ENCODE data around the gene SYTL5.

SYTL5 gene

DNA sequence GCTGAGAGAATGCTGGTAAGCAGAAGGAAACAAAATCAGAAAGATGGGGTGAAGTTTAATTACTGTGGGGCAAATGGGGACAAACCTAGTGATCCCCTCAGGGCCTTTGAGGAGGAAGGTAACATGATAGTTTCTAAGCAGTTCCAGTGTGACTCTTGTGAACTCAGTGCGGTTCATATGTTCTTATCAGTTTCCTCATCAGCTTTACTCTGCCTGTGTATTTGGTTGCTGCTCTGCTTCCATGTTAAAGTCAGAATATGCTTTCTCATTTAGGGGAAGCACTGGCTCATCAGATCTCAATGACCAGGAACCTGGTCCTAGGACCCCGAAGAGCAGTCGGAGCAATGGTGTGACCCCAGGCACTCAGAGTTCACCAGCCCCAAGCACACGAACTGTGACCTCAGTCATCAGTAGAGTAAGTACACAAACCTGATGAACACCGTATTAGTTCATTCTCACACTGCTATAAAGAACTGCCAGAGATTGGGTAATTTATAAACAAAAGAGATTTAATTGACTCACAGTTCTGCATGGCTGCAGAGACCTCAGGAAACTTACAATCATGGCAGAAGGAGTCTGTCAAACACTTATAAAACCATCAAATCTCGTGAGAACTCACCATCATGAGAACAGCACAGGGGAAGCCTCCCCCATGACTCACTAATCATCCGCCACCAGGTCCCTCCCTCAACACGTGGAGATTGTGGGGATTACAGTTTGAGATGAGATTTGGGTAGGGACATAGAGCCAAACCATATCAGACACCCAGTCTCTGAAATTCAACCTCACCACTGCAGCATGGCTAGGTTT is 83.0 kb downstream of the SYTL5 start:
- DNase-seq (ENCODE audit: low spot score) = no peak

DNA sequence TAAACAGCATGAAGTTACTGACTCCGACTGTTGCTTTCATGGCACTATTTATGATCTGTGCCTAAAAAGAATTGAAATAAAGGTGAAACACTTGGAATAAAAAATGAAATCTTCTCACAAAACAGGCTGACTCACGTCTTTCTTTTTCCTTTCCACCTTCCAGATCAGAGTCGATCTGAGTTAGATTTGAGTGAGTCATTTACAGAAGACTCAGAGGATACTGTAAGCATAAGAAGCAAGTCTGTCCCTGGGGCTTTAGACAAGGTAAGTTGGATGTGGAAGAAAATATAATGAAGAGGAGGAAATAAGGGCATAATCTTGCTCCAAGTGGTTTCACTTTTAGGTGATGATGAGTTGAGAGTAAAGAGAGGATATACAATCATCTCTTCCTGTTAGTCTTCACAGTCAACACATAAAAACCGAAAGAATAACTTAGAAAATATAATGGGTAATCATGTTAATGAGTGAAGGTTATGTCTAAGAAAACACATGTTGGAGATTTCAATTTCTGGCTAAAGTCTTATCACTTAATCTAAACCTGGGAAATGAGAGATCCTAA is 89.7 kb downstream of the SYTL5 start:
- DNase-seq (ENCODE audit: low spot score) = no peak

DNA sequence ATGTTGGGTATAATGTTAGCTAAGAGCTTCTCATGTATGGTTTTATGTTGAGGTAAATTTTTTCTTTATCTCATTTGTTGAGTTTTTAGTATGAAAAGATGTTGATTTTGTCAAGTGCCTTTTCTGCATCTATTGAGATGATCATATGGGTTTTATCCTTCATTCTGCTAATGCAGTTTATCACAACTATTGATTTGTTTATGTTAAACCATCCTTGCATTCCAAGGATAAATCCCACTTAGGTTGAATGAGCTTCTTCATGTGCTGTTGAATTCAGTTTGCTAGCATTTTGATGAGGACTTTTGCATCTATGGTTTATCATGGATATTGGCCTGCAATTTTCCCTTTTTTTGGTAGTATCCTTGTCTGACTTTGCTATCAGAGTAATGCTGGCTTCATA is 93.3 kb downstream of the SYTL5 start:
- DNase-seq (ENCODE audit: low spot score) = no peak

DNA sequence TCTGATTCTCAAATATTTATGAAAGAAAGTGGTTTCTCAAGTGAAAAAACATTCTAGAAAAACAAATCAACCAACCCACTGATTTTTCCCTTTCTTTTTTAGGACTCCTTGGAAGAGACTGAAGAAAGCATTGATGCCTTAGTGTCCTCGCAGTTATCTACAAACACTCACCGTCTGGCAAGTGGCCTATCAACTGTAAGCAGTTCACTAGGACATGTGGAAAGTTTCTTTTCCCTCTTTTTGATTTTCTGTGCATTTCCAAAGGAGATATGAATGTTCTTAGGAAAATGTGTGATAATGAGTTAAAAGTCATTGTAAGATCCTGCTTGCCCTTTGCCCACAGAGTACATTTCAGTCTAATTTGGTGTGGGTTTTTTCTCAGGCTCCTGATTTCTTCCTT is 95.9 kb downstream of the SYTL5 start:
- no peak for DNase-seq (ENCODE audit: low spot score)

DNA sequence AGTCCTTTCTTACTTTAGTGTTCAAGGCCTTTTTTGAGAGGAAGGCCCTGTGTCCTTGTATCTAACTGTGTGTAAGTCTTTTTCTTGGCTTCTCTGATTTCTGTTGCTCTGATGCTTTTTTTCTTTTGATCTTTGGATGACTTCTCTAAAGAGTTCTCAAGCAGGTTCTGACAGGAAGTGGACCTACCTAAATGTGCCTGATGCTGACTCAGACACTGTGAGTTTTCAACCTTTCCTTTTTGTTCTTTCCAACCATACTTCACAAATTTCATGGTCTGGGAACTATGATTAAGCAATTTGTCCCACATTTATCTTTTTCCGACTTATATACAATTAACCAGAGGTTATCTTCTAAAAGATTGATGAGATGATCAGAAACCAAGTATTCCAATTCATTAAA is 96.5 kb downstream of the SYTL5 start:
- DNase-seq (ENCODE audit: low spot score) = no peak

DNA sequence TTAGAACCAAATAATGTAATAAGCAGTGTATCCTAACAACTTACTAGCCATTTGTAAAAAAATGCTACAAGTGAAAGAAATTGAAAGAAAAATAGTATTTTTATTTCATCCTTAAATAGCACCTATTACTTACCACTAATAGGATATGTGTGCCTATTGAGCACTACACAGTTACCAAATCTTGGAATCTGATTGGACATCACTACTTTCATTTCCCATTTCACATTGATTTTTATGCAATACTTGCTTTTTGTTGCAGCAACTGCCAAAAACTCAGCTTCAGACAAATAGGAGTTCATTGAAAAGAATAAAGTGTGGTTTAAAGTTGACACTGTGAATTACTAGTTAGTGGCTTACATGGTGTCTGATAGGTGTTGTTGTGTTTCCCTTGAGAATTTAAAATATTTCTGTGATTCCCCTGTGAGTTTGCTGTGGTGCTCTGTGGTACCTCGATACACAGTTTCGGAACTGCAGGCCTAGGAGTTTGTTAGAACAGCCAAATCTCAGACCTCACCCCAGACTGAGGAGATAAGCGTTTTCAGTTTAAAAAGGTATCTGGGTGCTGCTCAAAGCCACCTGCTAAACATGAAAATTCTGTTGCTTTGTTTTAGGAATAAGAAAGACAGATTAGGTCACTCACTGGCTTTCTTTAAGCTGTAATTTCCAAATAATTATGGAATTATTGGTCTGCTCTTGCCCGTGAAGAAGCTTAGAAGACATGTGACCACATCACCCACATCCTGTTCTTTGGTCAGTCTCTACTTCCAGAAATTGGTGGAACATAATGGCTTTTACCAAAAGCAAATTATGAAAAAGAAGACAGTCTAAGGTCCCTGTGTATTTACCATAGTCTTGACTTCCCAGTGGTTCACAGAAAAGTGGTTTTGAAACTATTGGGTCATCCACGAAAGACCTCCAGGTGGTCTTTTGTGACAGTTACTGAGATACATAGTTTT is 97.8 kb downstream of the SYTL5 start:
- DNase-seq (ENCODE audit: low spot score) = no peak

DNA sequence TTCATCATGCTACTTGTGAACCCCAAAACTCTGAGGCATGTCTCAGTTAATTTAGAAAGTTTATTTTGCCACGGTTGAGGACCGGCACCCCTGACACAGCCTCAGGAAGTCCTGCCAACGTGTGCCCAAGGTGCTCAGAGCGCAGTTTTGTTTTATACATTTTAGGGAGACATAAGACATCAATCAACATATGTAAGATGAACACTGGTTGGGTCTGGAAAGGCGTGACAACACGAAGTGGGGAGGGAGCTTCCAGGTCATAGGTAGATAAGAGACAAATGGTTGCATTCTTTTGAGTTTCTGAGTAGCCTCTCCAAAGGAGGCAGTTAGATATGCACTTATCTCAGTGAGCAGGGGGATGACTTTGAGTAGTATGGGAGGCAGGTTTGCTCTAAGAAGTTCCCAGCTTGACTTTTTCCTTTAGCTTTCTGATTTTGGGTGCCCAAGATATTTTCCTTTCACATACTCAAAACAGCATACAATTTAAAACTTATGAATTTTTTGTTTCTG is 98.9 kb downstream of the SYTL5 start:
- DNase-seq (ENCODE audit: low spot score) = no peak

DNA sequence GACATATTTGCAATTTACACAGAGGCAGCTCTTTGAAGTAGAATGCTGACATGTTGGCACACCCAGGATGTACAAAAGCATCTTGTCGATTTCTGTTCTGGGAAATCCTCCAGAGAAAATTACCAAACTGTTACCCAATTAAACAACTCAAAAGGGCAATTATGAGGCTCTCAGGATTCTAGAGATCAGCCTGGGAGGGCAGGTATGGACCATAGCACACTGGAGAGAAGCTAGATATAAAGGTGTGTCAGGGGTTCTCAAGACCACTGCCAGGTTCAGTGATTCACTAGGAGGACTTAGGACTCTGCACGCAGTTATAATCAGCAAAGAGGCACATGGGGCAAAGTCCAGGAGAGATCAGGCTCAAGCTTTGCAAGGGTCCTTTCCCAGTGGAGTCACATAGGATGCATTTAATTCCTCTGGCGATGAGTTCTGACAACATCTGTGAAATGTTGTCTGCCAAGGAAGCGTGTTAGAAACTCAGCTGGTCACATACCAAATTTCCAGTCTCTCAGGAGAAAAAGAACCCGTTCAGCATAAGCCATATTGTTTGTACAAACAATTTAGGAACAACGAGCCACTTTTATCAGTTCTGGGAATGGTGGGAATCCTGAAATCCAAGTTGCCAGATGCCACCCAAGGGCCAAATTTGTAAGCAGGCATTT is 100.8 kb downstream of the SYTL5 start:
- peak; percentile 2 for DNase-seq (ENCODE audit: low spot score)

DNA sequence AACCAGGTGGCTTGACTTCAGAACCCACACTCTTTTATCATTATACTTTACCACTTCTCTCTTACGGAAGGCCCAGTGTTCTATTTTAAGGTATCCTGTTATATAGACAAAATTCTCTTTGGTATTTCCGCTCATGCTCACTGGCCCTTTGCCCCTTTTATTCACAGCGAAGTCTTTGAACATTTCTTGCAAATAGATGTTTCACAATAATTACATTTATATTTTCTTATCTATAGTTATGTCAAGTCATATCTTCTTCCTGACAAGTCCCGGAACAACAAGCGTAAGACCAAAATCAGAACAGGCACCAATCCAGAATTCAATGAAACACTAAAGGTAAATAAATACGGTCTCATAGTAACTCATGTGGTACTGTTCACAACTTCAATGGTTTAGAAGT is 102.0 kb downstream of the SYTL5 start:
- DNase-seq (ENCODE audit: low spot score) = no peak

DNA sequence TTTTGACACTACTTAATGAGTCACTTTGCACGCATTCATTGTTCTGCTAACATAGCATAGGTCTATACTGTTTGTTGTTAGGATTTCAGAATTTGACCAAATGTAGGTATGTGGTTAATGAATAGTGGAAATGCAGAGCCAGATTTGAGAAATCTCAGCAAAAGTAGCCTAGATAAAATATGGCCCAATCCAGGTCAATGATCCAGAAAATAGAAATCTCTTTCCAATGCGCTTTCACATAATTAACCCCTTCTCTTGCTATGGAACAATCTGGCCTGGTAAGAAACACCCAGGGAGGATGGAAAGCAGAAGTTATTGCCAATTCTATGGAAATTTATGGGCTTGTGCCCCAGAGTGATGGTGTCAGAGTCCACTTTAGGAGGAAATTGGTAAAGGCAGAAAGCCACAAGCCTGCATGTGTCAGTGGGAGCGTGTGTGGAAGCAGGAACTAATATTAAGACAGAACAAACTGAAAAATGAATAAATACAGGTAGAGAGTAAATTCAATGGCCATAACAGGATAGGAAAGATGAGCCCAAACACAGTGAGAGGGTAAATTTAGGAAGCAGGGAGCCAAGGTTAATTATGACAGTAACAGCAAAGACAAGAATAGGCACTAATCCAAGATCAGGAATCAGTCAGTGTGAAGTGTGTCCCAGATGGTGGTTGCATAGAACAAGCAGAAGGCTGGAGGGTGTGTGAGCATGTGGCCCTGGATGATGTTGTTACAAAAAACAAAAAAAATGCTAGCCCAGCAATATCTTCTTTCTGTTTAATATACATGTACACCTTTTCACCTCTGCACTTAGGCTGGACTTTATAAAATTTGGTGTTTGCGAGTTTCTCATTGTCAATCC is 102.9 kb downstream of the SYTL5 start:
- DNase-seq (ENCODE audit: low spot score) = no peak

DNA sequence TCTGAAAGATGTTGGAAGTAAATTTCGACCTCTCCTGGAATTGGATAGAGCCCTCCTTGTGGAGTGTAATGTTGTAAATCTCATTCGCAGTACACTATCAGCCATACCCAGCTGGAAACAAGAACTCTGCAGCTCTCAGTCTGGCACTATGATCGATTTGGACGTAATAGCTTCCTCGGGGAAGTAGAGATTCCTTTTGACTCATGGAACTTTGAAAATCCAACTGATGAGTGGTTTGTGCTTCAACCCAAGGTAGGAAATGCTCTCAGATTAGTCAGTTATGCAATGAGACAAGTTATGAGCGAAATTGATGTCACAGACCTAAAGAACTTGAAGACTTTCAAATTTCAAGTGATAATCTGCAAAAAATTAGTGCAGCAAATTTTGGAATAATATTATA is 103.9 kb downstream of the SYTL5 start:
- no peak for DNase-seq (ENCODE audit: low spot score)

DNA sequence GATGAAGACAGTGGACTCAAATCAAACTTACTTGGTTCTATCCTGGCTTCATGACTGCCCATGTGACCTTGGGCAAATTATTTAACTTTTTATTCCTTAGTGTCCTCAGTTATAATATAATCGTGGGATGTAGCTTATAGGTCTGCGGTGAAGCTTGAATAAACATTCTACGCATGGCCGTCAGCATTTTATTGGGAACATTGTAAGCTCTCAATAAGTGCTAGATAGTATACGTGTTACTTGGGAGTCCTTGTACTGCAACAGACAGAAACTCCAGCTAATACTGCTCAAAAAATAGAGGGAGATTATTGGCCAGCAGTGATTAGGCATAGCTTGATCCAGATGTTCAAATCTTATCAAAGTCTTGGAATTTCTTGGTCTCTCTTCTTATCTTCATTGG is 104.8 kb downstream of the SYTL5 start:
- no peak for DNase-seq (ENCODE audit: low spot score)

DNA sequence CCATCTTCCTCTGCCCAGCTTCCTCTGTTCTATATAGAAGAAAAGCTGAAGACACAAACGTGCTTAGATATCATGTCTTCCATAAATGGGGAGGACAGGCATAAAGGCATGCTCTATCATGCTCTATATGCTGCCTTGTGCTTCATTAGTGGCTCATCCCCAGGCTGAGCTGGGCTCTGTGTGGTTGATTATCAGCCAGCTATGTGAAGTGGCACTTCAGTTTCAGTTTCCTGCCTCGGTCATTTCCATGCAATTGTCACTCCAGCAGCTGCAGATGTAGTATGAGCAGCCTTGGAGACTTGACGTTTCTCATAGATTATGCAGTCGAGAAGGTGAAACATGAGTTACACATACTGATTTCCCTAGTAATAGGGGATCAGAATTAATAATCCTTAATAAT is 106.2 kb downstream of the SYTL5 start:
- no peak for DNase-seq (ENCODE audit: low spot score)

DNA sequence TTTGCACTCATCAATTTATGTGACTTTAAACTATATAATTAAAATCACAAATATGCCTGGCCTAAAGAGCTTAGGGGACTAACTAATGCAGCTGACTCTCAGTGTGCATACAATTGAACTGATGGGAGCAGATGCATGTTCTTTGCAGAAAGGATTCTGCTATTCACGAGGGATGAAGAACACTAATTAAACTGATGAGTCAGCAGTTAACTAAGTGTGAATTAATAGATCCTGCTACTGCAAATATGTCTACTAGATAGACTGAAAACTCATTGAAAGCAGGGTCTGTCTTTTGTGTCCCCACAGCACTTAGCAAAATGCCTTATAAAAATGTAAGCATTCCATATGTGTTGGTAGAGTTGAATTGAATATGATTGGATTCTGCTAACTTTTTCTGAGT is 110.4 kb downstream of the SYTL5 start:
- DNase-seq (ENCODE audit: low spot score) = no peak

DNA sequence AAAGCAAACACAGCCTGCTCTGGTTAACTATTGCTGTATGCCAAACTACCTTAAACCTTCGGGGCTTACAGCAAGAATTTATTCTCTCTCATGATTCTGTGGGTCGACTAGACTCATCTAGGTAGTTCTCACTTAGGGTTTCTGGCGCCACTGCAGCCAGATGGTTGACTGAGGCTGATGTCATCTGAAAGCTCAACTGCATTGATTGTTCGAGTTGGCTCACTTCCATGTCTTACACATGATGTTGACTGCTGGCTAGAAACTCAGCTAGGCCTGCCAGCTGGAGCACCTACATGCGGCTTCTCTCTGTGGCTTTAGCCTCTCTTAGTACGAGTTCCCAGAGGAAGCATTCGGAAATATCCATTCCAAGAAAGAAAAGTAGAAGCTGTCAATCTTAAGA is 111.1 kb downstream of the SYTL5 start:
- no peak for DNase-seq (ENCODE audit: low spot score)

DNA sequence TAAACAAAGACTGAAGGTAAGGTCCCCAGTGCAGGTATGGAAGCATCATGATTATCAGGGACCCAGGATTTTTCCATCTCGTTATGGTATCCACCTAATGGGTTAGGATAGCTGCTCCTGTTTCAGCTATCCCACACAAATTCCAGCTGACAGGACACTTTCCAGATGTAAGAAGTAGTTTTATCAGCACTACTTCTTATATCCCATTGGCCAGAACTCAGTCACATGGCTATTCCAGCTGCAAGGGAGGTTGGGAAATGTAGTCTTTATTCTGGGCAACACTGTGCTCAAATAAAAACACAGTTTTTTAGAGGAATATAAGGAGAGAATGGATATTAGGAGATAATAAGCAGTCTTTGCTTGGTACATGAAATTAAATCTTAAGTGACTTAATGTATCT is 117.6 kb downstream of the SYTL5 start:
- no peak for DNase-seq (ENCODE audit: low spot score)

DNA sequence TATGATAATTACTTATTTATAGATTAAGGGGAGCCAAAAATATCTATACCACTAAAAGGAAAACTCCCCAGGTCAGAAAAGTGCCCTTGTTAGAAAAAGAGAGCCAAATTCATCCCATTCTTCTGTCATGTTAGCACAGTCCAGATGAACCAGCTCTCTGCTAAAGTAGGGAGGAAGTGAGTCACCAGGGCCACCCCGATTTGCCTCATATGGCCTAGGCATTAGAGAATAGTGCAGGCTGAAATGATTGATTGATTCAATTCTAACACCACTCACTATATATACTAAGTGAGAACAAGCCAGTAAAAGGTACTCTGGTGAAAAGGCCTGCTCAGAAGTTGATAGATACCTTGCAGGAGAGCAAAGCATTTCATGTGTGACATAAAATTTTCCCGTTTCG is 119.8 kb downstream of the SYTL5 start:
- DNase-seq (ENCODE audit: low spot score) = no peak

DNA sequence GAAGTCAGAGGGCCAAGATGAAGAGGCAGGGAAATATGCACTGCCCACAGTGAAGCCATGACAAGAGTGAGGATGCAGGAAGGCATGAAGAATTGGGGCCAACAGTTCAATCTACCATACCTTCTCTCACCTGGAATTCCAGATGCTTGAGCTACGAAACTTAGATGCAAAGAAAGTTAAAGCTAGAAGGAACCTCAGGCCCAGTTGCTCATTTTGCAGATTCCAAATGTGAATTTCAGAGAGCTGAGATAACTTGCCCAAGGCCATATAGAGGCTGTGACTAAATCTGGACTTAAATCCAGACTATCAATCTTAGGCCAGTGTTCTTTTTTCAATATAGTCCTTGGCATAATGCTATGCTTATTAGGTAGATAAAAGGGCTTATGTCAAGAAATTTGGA is 121.6 kb downstream of the SYTL5 start:
- no peak for DNase-seq (ENCODE audit: low spot score)

DNA sequence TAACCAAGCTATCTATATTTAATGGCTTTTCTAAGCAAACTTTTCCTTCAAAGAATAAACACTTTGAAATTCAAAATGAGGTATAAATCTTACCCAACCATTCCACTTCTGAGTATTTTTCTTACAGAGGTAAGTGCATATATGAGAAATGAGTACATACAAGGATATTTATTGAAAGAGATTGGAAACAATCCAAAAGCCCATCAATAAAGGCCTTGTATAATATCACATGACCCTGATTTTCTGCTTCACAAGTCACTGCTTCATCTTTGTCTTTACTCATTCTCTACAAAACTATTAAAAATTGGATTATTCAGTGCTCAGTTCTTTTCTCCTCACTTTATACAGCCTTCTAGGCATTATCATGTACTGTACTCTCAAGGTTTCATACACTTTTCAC is 123.0 kb downstream of the SYTL5 start:
- no peak for DNase-seq (ENCODE audit: low spot score)

DNA sequence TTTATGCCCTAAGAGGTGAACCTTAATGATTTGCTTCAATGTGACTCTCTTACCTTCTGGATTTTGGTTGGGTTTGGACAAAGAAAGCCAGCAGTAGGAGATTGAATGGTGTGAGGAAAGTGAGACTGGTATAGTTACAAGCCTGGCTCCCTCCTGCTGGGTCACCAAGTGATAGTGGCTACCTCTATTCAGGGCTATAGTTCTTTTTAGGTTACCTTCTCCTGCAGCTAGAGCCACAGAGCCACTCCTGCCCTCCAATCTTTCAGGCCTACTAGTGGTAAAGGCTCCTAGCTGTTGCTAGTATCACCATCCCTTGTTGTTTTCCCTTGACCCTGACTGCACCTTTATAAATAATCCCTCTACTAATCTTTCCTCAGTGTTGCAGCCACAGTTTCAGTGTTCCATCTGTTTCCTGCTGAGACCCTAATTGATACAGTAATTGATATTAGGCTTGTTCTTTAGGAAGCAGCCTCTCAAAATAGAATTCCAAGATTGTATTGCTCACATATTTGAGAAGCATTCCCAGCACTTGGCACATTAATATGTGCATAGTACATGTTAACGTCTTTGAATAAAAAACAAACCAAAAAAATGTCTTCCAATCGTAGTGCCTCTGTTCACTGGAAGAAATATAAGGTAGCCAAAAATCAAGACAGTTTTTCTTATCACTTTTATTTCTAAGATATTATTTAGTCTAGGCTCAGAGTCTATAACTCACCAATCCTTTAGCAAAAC is 132.0 kb downstream of the SYTL5 start:
- no peak for DNase-seq (ENCODE audit: low spot score)

DNA sequence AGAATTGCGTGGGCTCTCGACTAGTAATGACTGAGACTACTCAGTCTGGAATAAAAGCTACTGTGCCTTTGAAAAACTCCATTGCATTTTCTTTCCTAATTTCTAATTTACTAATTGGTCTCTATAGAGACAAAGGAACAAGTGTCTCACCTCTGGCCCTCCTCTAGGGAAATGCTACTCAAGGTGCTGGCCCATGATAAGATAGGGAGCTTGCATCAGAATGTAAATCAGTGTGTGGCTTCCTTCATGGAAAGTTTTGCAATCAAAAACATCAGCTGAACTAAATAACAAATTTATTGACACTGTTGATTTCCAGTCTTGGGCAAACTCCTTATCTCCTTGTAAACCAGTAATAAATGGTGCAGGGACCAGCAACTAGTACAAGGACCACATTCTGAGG is 132.5 kb downstream of the SYTL5 start:
- no peak for DNase-seq (ENCODE audit: low spot score)
